PFSK-1 (cell line): ENCODE data around the gene BCL2L15.

Source experiments
- FOXP2 ChIP-seq: optimal IDR thresholded peaks from 2 replicates; pipeline ENCODE3; 2011; ENCODE audit warnings: borderline replicate concordance, control low read depth, inconsistent platforms; ENCODE audit not compliant: insufficient read depth; ENCODE audit errors: extremely low read length, extremely low read depth
- POLR2AphosphoS5 ChIP-seq: IDR thresholded peaks from 2 replicates; pipeline ENCODE4 v1.6.1; 2012; ENCODE audit warnings: low read depth, mild to moderate bottlenecking, control low read depth, low read length, moderate library complexity
- REST ChIP-seq, 2 experiments: IDR thresholded peaks; 2 replicates each; pipeline versions ENCODE4 v1.6.1 to v1.8.0; 2011 to 2012; ENCODE audit warnings: low read depth in 2 of 2, low read length in 2 of 2, control low read depth in 1 of 2, inconsistent platforms in 1 of 2, mild to moderate bottlenecking in 1 of 2, moderate library complexity in 1 of 2; ENCODE audit not compliant: insufficient read depth in 1 of 2
- SIN3A ChIP-seq: IDR thresholded peaks from 2 replicates; pipeline ENCODE4 v1.6.1; 2012; ENCODE audit warnings: mild to moderate bottlenecking, low read length, moderate library complexity, borderline replicate concordance; ENCODE audit not compliant: insufficient read depth
- TAF1 ChIP-seq: IDR thresholded peaks from 2 replicates; pipeline ENCODE4 v1.6.1; 2012; ENCODE audit warnings: low read length, control low read depth, borderline replicate concordance; ENCODE audit not compliant: insufficient read depth

The BCL2L15 gene

GRCh38 chr1:113859478-113860175 lies 27.8 kb downstream of the BCL2L15 start:
- TF ChIP-seq SIN3A: no peak
- TF ChIP-seq POLR2AphosphoS5: no peak
- no peak for TF ChIP-seq FOXP2
- TF ChIP-seq TAF1: no peak
- no peak for TF ChIP-seq REST (IDR thresholded peaks at IDR 0.05; ENCODE audit: insufficient read depth in 1 of 2, low read depth in 2 of 2, low read length in 2 of 2)

- TF ChIP-seq SIN3A (no peak), FOXP2 (no peak), REST (IDR thresholded peaks at IDR 0.05; ENCODE audit: insufficient read depth in 1 of 2, low read depth in 2 of 2, low read length in 2 of 2) (no peak), TAF1 (no peak), POLR2AphosphoS5 (no peak)
These were observed 28.4 kb downstream of the BCL2L15 start for GRCh38 chr1:113858982-113859381.

GRCh38 chr1:113858418-113858817 lies 29.0 kb downstream of the BCL2L15 start:
- TF ChIP-seq TAF1: no peak
- no peak for TF ChIP-seq POLR2AphosphoS5
- no peak for TF ChIP-seq FOXP2
- no peak for TF ChIP-seq REST (IDR thresholded peaks at IDR 0.05; ENCODE audit: insufficient read depth in 1 of 2, low read depth in 2 of 2, low read length in 2 of 2)
- TF ChIP-seq SIN3A: no peak

- TF ChIP-seq REST (IDR thresholded peaks at IDR 0.05; ENCODE audit: insufficient read depth in 1 of 2, low read depth in 2 of 2, low read length in 2 of 2) (no peak), FOXP2 (no peak), SIN3A (no peak), TAF1 (no peak), POLR2AphosphoS5 (no peak)
These were observed 29.6 kb downstream of the BCL2L15 start for GRCh38 chr1:113857776-113858175.

GRCh38 chr1:113856401-113856790 lies 31.0 kb downstream of the BCL2L15 start:
- TF ChIP-seq REST (IDR thresholded peaks at IDR 0.05; ENCODE audit: insufficient read depth in 1 of 2, low read depth in 2 of 2, low read length in 2 of 2) (no peak), FOXP2 (no peak), TAF1 (no peak), POLR2AphosphoS5 (no peak), SIN3A (no peak)
